ENCODE results near the gene SYT3. TPM values are rescaled to one million over a fixed set of nuclear protein-coding genes. Genes with fewer than 3 reads are reported as not detected.

The SYT3 gene
- total RNA-seq, 1 donor from 2014 or later: not detected

DNA sequence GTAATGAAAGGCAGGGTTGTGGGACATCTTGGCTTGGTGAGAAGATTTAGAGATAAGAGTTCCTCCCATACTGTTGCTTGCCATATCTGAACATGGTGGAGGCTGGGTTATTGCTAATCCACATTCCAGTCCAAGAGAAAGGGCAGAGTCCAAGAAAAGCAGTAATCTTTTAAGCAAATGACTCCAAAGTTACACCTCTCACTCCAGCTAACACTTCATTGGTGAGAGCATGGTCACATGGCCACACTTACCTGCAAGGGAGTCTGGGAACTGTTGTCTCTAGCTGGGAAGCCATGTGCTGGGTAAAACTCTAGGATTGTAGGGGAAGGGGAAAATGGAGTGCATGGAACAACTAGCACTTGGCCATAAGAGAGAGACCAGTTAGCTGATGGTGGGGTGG lies 15.2 kb upstream of the SYT3 start:
- Histone ChIP-seq H3K4me3 (ENCODE audit: low read length in 3 of 3) (no peak overlapping the region), H3K9me3 (ENCODE audit: control insufficient read depth in 3 of 3, low read length in 3 of 3) (peaks cover 0 to 7% (median 2%) of the 10 kb centered on the region in 3 donors), H3K27me3 (ENCODE audit: control insufficient read depth in 3 of 3, insufficient read depth in 3 of 3, low read length in 3 of 3) (peaks cover 26 to 43% (median 31%) of the 10 kb centered on the region in 3 donors), H3K27ac (ENCODE audit: low read depth, low read length) (no peak overlapping the region), H3K4me1 (ENCODE audit: control insufficient read depth in 3 of 3, insufficient read depth in 3 of 3, low read length in 3 of 3) (peaks cover 2 to 8% (median 6%) of the 10 kb centered on the region in 3 donors), H3K36me3 (ENCODE audit: control insufficient read depth in 3 of 3, insufficient read depth in 3 of 3, low read length in 3 of 3) (no peaks in the 10 kb centered on the region), H3K9ac (ENCODE audit: low read depth in 1 of 3, low read length in 3 of 3) (no peak overlapping the region)

- H3K9me3 ChIP-seq (ENCODE audit: control insufficient read depth in 3 of 3, low read length in 3 of 3): peaks cover 0 to 7% (median 2%) of the 10 kb centered on the region in 3 donors
- no peak overlapping the region for H3K27ac ChIP-seq (ENCODE audit: low read depth, low read length)
- peaks cover 0 to under 1% (median 0%) of the 10 kb centered on the region in 3 donors for H3K4me1 ChIP-seq (ENCODE audit: control insufficient read depth in 3 of 3, insufficient read depth in 3 of 3, low read length in 3 of 3)
- no peaks in the 10 kb centered on the region for H3K36me3 ChIP-seq (ENCODE audit: control insufficient read depth in 3 of 3, insufficient read depth in 3 of 3, low read length in 3 of 3)
- H3K9ac ChIP-seq (ENCODE audit: low read depth in 1 of 3, low read length in 3 of 3): no peak overlapping the region
- no peak overlapping the region for H3K4me3 ChIP-seq (ENCODE audit: low read length in 3 of 3)
- H3K27me3 ChIP-seq (ENCODE audit: control insufficient read depth in 3 of 3, insufficient read depth in 3 of 3, low read length in 3 of 3): peaks cover 19 to 33% (median 30%) of the 10 kb centered on the region in 3 donors
Observed at GRCh38 chr19:50652722-50653121, 13.0 kb upstream of the SYT3 start.

DNA sequence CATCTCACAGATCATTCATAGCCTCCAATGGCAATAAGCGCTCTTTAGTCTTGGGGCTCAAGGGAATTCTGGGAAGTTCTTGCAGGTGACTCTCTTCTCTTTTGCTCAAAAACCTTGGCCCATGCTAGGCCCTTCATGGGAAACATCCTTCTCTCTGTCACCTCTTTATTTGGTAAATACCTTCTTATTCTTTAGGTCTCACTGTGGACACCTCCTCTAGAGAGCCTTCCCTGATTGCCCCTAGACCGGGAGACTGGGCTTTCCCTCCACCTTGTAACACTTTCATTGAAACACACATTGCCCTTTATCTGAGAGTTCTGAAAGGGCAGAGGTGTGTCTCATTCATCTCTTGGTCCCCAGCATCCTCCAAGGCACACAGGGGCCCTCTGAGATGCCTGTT lies 11.5 kb upstream of the SYT3 start:
- Histone ChIP-seq H3K9ac (ENCODE audit: low read depth in 1 of 3, low read length in 3 of 3) (no peak overlapping the region), H3K27ac (ENCODE audit: low read depth, low read length) (no peak overlapping the region), H3K9me3 (ENCODE audit: control insufficient read depth in 3 of 3, low read length in 3 of 3) (peaks cover 0 to 7% (median 2%) of the 10 kb centered on the region in 3 donors), H3K4me1 (ENCODE audit: control insufficient read depth in 3 of 3, insufficient read depth in 3 of 3, low read length in 3 of 3) (no peaks in the 10 kb centered on the region), H3K4me3 (ENCODE audit: low read length in 3 of 3) (no peak overlapping the region), H3K27me3 (ENCODE audit: control insufficient read depth in 3 of 3, insufficient read depth in 3 of 3, low read length in 3 of 3) (peaks cover 12 to 30% (median 27%) of the 10 kb centered on the region in 3 donors), H3K36me3 (ENCODE audit: control insufficient read depth in 3 of 3, insufficient read depth in 3 of 3, low read length in 3 of 3) (no peaks in the 10 kb centered on the region)

DNA sequence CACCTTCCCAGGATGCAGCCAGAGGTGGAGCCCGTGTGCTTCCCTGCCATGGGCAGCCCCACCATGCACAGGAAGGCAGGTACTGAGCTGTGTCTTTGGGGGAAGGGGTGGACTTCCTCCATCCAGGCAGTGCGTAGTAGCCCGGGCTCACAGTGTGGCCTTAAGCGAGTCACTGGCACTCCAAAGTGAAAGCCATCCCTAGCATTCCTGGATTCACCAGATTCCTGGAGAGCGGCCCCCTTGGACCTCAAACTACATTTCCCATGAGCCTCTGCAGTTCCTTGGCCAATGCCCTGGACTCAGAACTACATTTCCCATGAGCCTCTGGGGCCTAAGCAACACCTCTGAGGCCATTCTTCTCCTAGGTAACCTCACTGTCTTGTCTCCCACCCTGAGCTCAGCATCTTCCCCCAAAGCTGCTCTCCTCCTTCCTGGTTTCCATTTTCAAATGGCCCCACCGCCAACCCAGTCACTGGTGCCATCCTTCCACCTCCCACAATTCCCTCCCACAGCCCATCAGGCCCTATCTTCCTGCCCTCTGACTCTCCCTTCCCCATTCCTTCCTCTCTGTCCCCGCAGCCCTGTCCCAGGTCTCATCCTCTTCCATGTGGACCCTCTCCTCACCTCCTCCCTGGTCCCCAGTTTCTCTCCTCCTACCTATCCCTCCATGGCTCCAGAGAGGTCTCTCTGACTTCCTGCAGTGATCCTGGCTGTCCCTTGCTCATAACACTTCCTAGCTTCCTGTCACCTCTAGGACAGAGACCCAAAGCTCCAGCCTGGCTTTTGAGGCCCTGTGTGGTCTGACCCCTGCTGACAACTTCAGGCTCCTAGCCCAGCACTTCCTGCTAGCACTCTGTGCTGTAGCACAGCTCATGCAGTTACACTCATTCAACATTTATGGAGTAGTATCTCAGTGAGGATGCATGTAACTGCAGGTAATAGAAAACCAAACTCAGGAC lies 10.0 kb upstream of the SYT3 start, which contains the start of gene C19orf81:
Gene C19orf81 (plus strand): TSS at position 13 of the 959 bp plus-strand sequence. CDS start 0 bp downstream, at position 13.
- no peaks in the 10 kb centered on the region for H3K36me3 ChIP-seq (ENCODE audit: control insufficient read depth in 3 of 3, insufficient read depth in 3 of 3, low read length in 3 of 3)
- no peaks in the 10 kb centered on the region for H3K4me1 ChIP-seq (ENCODE audit: control insufficient read depth in 3 of 3, insufficient read depth in 3 of 3, low read length in 3 of 3)
- peaks cover 12 to 25% (median 18%) of the 10 kb centered on the region in 3 donors for H3K27me3 ChIP-seq (ENCODE audit: control insufficient read depth in 3 of 3, insufficient read depth in 3 of 3, low read length in 3 of 3)
- H3K9ac ChIP-seq (ENCODE audit: low read depth in 1 of 3, low read length in 3 of 3): no peak within 1 kb of the TSS
- no peaks in the 10 kb centered on the region for H3K9me3 ChIP-seq (ENCODE audit: control insufficient read depth in 3 of 3, low read length in 3 of 3)
- H3K27ac ChIP-seq (ENCODE audit: low read depth, low read length): no peak within 1 kb of the TSS
- H3K4me3 ChIP-seq (ENCODE audit: low read length in 3 of 3): no peak within 1 kb of the TSS

DNA sequence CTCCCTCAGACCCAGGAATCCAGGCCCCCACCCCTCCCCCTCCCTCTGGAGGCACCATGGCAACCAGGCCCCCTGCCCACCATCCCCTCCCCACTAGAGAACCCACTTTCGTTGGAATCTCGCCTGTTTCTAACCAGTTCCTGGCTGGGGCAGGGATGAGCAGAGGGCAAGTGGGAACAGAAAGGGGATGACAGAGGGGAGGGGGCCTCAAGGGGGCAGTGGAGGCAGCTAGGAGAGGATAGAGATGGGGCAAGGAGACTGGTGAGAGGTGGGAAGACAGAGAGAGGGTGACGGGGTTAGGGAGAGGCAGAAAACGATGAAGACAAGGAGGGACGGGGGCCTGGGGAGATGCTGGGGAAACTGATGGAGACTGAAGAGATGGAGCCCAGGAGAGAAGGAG lies 9.0 kb upstream of the SYT3 start:
- Histone ChIP-seq H3K9me3 (ENCODE audit: control insufficient read depth in 3 of 3, low read length in 3 of 3) (no peaks in the 10 kb centered on the region), H3K9ac (ENCODE audit: low read depth in 1 of 3, low read length in 3 of 3) (no peak overlapping the region), H3K27ac (ENCODE audit: low read depth, low read length) (no peak overlapping the region), H3K4me1 (ENCODE audit: control insufficient read depth in 3 of 3, insufficient read depth in 3 of 3, low read length in 3 of 3) (no peaks in the 10 kb centered on the region), H3K4me3 (ENCODE audit: low read length in 3 of 3) (no peak overlapping the region), H3K36me3 (ENCODE audit: control insufficient read depth in 3 of 3, insufficient read depth in 3 of 3, low read length in 3 of 3) (no peaks in the 10 kb centered on the region), H3K27me3 (ENCODE audit: control insufficient read depth in 3 of 3, insufficient read depth in 3 of 3, low read length in 3 of 3) (peaks cover 19 to 25% (median 24%) of the 10 kb centered on the region in 3 donors)

DNA sequence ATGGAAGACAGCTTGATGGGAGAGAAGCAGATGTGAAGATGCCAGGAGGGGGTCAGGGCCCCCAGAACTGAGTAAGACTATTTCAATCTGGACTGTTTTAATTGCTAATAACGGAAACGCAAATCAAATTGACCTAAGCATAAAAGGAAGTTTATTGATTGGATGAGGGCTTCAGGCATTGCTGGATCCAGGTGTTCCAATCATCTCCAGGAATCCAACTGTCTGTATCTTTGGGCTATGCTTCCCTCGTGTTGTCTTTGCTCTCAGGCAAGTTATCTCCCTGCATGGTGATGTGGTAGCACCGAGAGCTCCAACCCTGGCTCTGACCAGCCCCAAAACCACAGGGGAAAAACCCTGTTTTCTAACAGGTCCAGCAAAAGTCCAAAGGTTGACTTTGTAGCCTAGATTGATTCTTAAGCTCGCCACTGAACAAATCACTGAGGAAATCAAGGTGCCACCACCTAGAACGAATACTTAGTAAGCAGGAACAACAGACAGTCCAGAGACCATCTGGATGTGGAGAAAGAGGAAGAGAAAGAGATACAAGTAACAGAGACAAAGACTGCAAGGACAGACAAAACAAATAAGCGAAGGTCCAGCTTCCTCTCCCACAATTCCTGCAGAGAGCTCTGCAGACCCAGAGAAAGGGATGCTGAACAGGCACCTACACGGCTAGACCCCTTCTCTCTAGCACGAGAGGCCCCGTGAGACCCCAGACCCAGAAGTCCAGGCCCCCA lies 8.4 kb upstream of the SYT3 start:
- no peaks in the 10 kb centered on the region for H3K9me3 ChIP-seq (ENCODE audit: control insufficient read depth in 3 of 3, low read length in 3 of 3)

GRCh38 chr19:50646074-50646807 lies 6.6 kb upstream of the SYT3 start:
- Histone ChIP-seq H3K27me3 (ENCODE audit: control insufficient read depth in 3 of 3, insufficient read depth in 3 of 3, low read length in 3 of 3) (peaks cover 12 to 24% (median 18%) of the 10 kb centered on the region in 3 donors), H3K27ac (ENCODE audit: low read depth, low read length) (no peak overlapping the region), H3K4me3 (ENCODE audit: low read length in 3 of 3) (no peak overlapping the region), H3K9ac (ENCODE audit: low read depth in 1 of 3, low read length in 3 of 3) (no peak overlapping the region), H3K36me3 (ENCODE audit: control insufficient read depth in 3 of 3, insufficient read depth in 3 of 3, low read length in 3 of 3) (no peaks in the 10 kb centered on the region), H3K9me3 (ENCODE audit: control insufficient read depth in 3 of 3, low read length in 3 of 3) (no peaks in the 10 kb centered on the region), H3K4me1 (ENCODE audit: control insufficient read depth in 3 of 3, insufficient read depth in 3 of 3, low read length in 3 of 3) (no peaks in the 10 kb centered on the region)

More for the DNA sequence above, 8.4 kb upstream of the SYT3 start:
- no peaks in the 10 kb centered on the region for H3K36me3 ChIP-seq (ENCODE audit: control insufficient read depth in 3 of 3, insufficient read depth in 3 of 3, low read length in 3 of 3)
- no peaks in the 10 kb centered on the region for H3K4me1 ChIP-seq (ENCODE audit: control insufficient read depth in 3 of 3, insufficient read depth in 3 of 3, low read length in 3 of 3)
- H3K4me3 ChIP-seq (ENCODE audit: low read length in 3 of 3): no peak overlapping the region
- no peak overlapping the region for H3K9ac ChIP-seq (ENCODE audit: low read depth in 1 of 3, low read length in 3 of 3)
- H3K27me3 ChIP-seq (ENCODE audit: control insufficient read depth in 3 of 3, insufficient read depth in 3 of 3, low read length in 3 of 3): peaks cover 19 to 25% (median 24%) of the 10 kb centered on the region in 3 donors
- no peak overlapping the region for H3K27ac ChIP-seq (ENCODE audit: low read depth, low read length)

GRCh38 chr19:50645107-50645506 lies 5.4 kb upstream of the SYT3 start:
- Histone ChIP-seq H3K4me1 (ENCODE audit: control insufficient read depth in 3 of 3, insufficient read depth in 3 of 3, low read length in 3 of 3) (no peaks in the 10 kb centered on the region), H3K27me3 (ENCODE audit: control insufficient read depth in 3 of 3, insufficient read depth in 3 of 3, low read length in 3 of 3) (peaks cover 15 to 24% (median 18%) of the 10 kb centered on the region in 3 donors), H3K27ac (ENCODE audit: low read depth, low read length) (no peak overlapping the region), H3K9me3 (ENCODE audit: control insufficient read depth in 3 of 3, low read length in 3 of 3) (no peaks in the 10 kb centered on the region), H3K36me3 (ENCODE audit: control insufficient read depth in 3 of 3, insufficient read depth in 3 of 3, low read length in 3 of 3) (no peaks in the 10 kb centered on the region), H3K9ac (ENCODE audit: low read depth in 1 of 3, low read length in 3 of 3) (no peak overlapping the region), H3K4me3 (ENCODE audit: low read length in 3 of 3) (no peak overlapping the region)

GRCh38 chr19:50644315-50644915 lies 4.7 kb upstream of the SYT3 start:
- Histone ChIP-seq H3K27ac (ENCODE audit: low read depth, low read length) (no peak overlapping the region), H3K9me3 (ENCODE audit: control insufficient read depth in 3 of 3, low read length in 3 of 3) (no peaks in the 10 kb centered on the region), H3K4me3 (ENCODE audit: low read length in 3 of 3) (no peak overlapping the region), H3K27me3 (ENCODE audit: control insufficient read depth in 3 of 3, insufficient read depth in 3 of 3, low read length in 3 of 3) (peaks cover 18 to 27% (median 20%) of the 10 kb centered on the region in 3 donors), H3K4me1 (ENCODE audit: control insufficient read depth in 3 of 3, insufficient read depth in 3 of 3, low read length in 3 of 3) (peaks cover 0 to under 1% (median 0%) of the 10 kb centered on the region in 3 donors), H3K36me3 (ENCODE audit: control insufficient read depth in 3 of 3, insufficient read depth in 3 of 3, low read length in 3 of 3) (no peaks in the 10 kb centered on the region), H3K9ac (ENCODE audit: low read depth in 1 of 3, low read length in 3 of 3) (no peak overlapping the region)
